Ovary (tissue), 3 donors: Measurements from ENCODE around the gene UBE2G2.
A peak's percentile ranks its signal among the peaks of the same experiment; 100 is the strongest.

Source experiments
- CTCF ChIP-seq, 3 donors: fragments of 450-650 bp in 2 of 3; fragments of 200-600 bp in 1 of 3; IDR thresholded peaks; one replicate each; pipeline versions ENCODE4 v1.5.1 to v1.8.0; 2016 to 2022; ENCODE audit warnings: antibody characterized with exemption in 3 of 3, mild to moderate bottlenecking in 1 of 3
- EP300 ChIP-seq: sonication (generic); formaldehyde crosslinking; IDR thresholded peaks from one replicate; pipeline ENCODE4 v1.6.1; 2017; ENCODE audit warnings: antibody characterized with exemption
- POLR2A ChIP-seq: fragments of 450-650 bp; IDR thresholded peaks from one replicate; pipeline ENCODE4 v1.6.1; 2017; ENCODE audit warnings: antibody characterized with exemption, mild to moderate bottlenecking, moderate library complexity
- donor health status: DM: no; HTN: no; CAD: no.

GRCh38 chr21:44792702-44793591 lies 8.7 kb downstream of the UBE2G2 start:
- no peak for TF ChIP-seq POLR2A
- TF ChIP-seq CTCF (IDR thresholded peaks at IDR 0.05): peak; percentile 33 to 57 (median 52)
- TF ChIP-seq EP300: no peak
